Measurements from ENCODE around the gene POLR1A. TPM values are rescaled to one million over a fixed set of nuclear protein-coding genes. Genes with fewer than 3 reads are reported as not detected.

Gene POLR1A
- total RNA-seq, 1 donor from 2014 or later = 45.2 TPM

GRCh38 chr2:85976106-85976920, 129.4 kb downstream of the POLR1A start:
- Mint-ChIP-seq H3K27me3 (ENCODE audit: low read depth, unreplicated experiment) (peaks cover 32% of the 10 kb centered on the region), H3K4me3 (ENCODE audit: unreplicated experiment) (no peak overlapping the region), H3K27ac (ENCODE audit: unreplicated experiment) (no peak overlapping the region), H3K4me1 (ENCODE audit: low read depth, unreplicated experiment) (no peaks in the 10 kb centered on the region), H3K9me3 (ENCODE audit: unreplicated experiment) (peaks cover 11% of the 10 kb centered on the region), H3K36me3 (ENCODE audit: low read depth, unreplicated experiment) (no peaks in the 10 kb centered on the region)
- Histone ChIP-seq H3K27ac (ENCODE audit: low read depth, low read length) (no peak overlapping the region), H3K27me3 (ENCODE audit: insufficient read depth, low read length) (peaks cover 15% of the 10 kb centered on the region), H3K4me2 (ENCODE audit: low read length) (no peak overlapping the region), H3K9ac (ENCODE audit: low read length) (no peak overlapping the region), H3K4me3 (ENCODE audit: insufficient read depth, low read depth, low read length) (no peak overlapping the region), H3K79me2 (ENCODE audit: insufficient read depth, low read length) (no peaks in the 10 kb centered on the region), H4K20me1 (ENCODE audit: insufficient read depth, low read length) (no peaks in the 10 kb centered on the region), H3K9me3 (ENCODE audit: insufficient read depth, low read depth, low read length) (no peaks in the 10 kb centered on the region), H3K36me3 (ENCODE audit: insufficient read depth, low read length) (no peaks in the 10 kb centered on the region), H2AFZ (ENCODE audit: low read depth, low read length) (no peak overlapping the region), H3K4me1 (ENCODE audit: insufficient read depth, low read length) (no peaks in the 10 kb centered on the region)
- TF ChIP-seq EZH2 (IDR thresholded peaks at IDR 0.05; ENCODE audit: insufficient read depth, low read length) (no peak), CTCF (IDR thresholded peaks at IDR 0.05; ENCODE audit: insufficient read depth, low read depth, low read length) (no peak)
- DNase-seq (ENCODE audit: low read depth) (no peak), FAIRE-seq (no peak)

GRCh38 chr2:85975581-85975980, 130.1 kb downstream of the POLR1A start:
- Histone ChIP-seq H3K27ac (ENCODE audit: low read depth, low read length) (no peak overlapping the region), H3K27me3 (ENCODE audit: insufficient read depth, low read length) (peaks cover 15% of the 10 kb centered on the region), H3K9ac (ENCODE audit: low read length) (no peak overlapping the region), H2AFZ (ENCODE audit: low read depth, low read length) (no peak overlapping the region), H4K20me1 (ENCODE audit: insufficient read depth, low read length) (no peaks in the 10 kb centered on the region), H3K4me3 (ENCODE audit: insufficient read depth, low read depth, low read length) (no peak overlapping the region), H3K4me2 (ENCODE audit: low read length) (no peak overlapping the region), H3K4me1 (ENCODE audit: insufficient read depth, low read length) (no peaks in the 10 kb centered on the region), H3K9me3 (ENCODE audit: insufficient read depth, low read depth, low read length) (no peaks in the 10 kb centered on the region), H3K79me2 (ENCODE audit: insufficient read depth, low read length) (no peaks in the 10 kb centered on the region), H3K36me3 (ENCODE audit: insufficient read depth, low read length) (no peaks in the 10 kb centered on the region)
- peaks cover 11% of the 10 kb centered on the region for H3K9me3 Mint-ChIP-seq (ENCODE audit: unreplicated experiment)
- peaks cover 32% of the 10 kb centered on the region for H3K27me3 Mint-ChIP-seq (ENCODE audit: low read depth, unreplicated experiment)
- TF ChIP-seq EZH2 (IDR thresholded peaks at IDR 0.05; ENCODE audit: insufficient read depth, low read length) (no peak), CTCF (IDR thresholded peaks at IDR 0.05; ENCODE audit: insufficient read depth, low read depth, low read length) (no peak)
- no peaks in the 10 kb centered on the region for H3K4me1 Mint-ChIP-seq (ENCODE audit: low read depth, unreplicated experiment)
- no peak overlapping the region for H3K27ac Mint-ChIP-seq (ENCODE audit: unreplicated experiment)
- H3K4me3 Mint-ChIP-seq (ENCODE audit: unreplicated experiment) = no peak overlapping the region
- no peak for FAIRE-seq
- no peak for DNase-seq (ENCODE audit: low read depth)
- H3K36me3 Mint-ChIP-seq (ENCODE audit: low read depth, unreplicated experiment) = no peaks in the 10 kb centered on the region

GRCh38 chr2:85974390-85974789, 131.3 kb downstream of the POLR1A start:
- no peaks in the 10 kb centered on the region for H3K4me1 ChIP-seq (ENCODE audit: insufficient read depth, low read length)
- no peak overlapping the region for H3K4me3 ChIP-seq (ENCODE audit: insufficient read depth, low read depth, low read length)
- Mint-ChIP-seq H3K4me1 (ENCODE audit: low read depth, unreplicated experiment) (no peaks in the 10 kb centered on the region), H3K27ac (ENCODE audit: unreplicated experiment) (no peak overlapping the region), H3K9me3 (ENCODE audit: unreplicated experiment) (peaks cover 9% of the 10 kb centered on the region), H3K4me3 (ENCODE audit: unreplicated experiment) (no peak overlapping the region), H3K27me3 (ENCODE audit: low read depth, unreplicated experiment) (peaks cover 29% of the 10 kb centered on the region), H3K36me3 (ENCODE audit: low read depth, unreplicated experiment) (no peaks in the 10 kb centered on the region)
- H4K20me1 ChIP-seq (ENCODE audit: insufficient read depth, low read length) = no peaks in the 10 kb centered on the region
- no peak for TF ChIP-seq EZH2 (IDR thresholded peaks at IDR 0.05; ENCODE audit: insufficient read depth, low read length)
- no peak for TF ChIP-seq CTCF (IDR thresholded peaks at IDR 0.05; ENCODE audit: insufficient read depth, low read depth, low read length)
- no peaks in the 10 kb centered on the region for H3K36me3 ChIP-seq (ENCODE audit: insufficient read depth, low read length)
- H3K27me3 ChIP-seq (ENCODE audit: insufficient read depth, low read length) = peaks cover 15% of the 10 kb centered on the region
- no peak overlapping the region for H3K27ac ChIP-seq (ENCODE audit: low read depth, low read length)
- DNase-seq (ENCODE audit: low read depth) (no peak), FAIRE-seq (no peak)
- H3K9me3 ChIP-seq (ENCODE audit: insufficient read depth, low read depth, low read length) = no peaks in the 10 kb centered on the region
- no peak overlapping the region for H3K4me2 ChIP-seq (ENCODE audit: low read length)
- H3K9ac ChIP-seq (ENCODE audit: low read length) = no peak overlapping the region
- no peaks in the 10 kb centered on the region for H3K79me2 ChIP-seq (ENCODE audit: insufficient read depth, low read length)
- H2AFZ ChIP-seq (ENCODE audit: low read depth, low read length) = no peak overlapping the region
